Ammon's horn (tissue), 1 donor: ENCODE measurements around the gene ZFP62.
A peak's percentile ranks its signal among the peaks of the same experiment; 100 is the strongest.
"Not testable (repeated sequence)": the region's sequence is repeated elsewhere in the genome, so short reads cannot be mapped to it uniquely, and the experiment has no call there.

ENCODE experiments used
- DNase-seq: peaks from one replicate; pipeline ENCODE4 v3.0.0-alpha.2; 2016; ENCODE audit warnings: low spot score

ZFP62 gene

DNA sequence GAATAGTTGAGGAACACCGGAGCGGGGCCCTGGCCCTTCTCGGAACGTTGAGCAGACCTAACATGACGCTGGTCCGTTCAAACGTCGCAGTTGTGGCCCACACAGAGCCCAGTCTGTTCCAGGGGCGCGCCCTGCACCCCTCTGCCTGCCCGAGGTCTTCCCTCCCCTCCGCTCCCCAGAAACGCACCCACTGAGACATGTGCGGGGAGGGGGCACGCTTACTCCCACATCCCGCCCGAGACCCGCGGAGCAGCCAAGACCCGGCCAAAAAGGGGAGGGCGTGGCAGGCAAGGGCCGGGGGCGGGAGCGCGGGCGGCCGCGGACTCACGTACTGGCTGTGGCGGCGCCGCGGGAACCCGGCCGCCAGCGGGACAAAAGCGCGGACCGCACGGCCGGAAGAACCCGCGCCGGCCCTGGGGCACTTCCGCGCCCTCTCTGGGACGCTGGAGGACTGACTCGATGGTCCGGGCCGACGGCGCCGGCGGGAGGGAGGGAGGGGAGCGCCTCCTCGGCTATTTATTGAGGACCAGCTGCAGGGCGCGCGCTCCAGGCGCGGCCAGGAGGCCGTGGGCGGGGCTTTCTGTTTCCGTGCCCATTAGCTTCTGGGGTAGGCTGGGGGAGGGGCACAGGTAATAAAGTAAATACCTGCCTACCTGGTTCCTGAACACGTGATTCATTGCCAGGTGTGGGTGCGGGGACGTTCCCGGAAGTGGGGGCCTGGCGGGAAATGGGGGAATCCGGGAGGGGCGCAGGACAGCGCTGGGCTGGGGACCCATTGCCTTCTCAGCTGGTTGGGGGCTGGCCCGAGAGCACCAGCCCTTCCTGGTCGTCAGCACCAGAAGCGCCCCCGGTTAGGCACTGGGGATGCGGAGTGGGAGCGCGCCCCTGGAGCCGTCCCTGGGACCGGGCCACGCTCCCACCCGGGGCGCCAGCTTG is at the start of gene ZFP62:
ZFP62 (minus strand) TSS at position 390 of the 936 bp plus-strand sequence; CDS start at position 333, 57 bp downstream.
- DNase-seq: peak; percentile 90

DNA sequence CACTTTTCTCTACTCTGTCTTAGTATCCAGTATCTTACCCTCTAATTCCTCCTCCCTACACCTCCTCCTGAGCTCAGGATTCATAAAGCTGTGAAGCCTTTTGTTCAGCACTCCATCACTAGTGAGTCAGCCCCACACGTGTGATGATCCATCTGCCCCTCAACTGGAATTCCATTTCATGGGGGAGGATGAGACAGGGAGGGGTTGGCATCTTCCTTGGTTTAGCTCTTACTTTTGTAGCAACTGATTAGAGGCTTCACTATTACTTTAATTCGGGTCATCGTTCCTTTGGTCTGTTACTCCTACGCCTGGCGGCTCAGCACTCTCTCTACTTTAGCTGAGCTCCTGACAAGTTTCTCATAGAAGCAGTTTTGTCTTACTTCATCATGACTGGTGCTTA is 49.7 kb upstream of the ZFP62 start:
- DNase-seq: peak; percentile 51

DNA sequence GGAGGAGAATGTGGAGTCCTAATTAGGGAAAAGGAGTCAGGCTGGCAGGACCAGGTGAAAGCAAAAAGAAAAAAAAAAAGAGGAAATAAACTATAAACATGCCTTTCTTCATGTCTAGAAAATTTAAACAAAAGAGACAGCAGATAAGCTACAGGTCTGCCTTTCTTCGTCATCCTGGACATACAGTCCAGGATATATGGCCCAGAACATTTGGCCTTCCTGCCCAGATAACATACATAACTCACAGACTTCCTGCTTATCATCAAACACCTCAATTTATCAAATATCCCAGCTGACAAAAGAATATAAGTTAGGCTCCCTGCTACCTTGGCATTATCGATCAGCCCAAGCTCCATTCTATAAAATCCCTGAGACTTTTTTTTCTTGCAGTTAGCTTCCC is 49.1 kb upstream of the ZFP62 start:
- no peak for DNase-seq

DNA sequence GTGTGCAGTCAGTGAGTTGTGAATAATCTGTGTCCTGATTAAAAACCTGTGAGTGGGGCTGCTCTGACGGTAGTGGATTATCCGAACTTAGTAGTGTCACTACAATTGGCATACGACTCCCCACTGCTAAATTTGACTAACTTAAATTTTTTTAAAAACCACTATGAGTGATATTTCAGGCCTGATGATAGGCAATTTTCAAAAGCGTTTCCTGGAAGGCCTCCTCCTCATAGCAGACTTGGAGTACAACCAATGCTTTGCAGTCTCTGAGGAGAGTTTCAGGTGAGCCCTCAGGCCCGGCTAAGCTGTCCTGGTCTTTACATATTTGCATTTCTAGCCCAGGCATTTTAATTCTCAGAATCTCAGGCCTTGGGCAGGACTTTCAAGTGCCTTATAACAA is 48.7 kb upstream of the ZFP62 start:
- DNase-seq: no peak

DNA sequence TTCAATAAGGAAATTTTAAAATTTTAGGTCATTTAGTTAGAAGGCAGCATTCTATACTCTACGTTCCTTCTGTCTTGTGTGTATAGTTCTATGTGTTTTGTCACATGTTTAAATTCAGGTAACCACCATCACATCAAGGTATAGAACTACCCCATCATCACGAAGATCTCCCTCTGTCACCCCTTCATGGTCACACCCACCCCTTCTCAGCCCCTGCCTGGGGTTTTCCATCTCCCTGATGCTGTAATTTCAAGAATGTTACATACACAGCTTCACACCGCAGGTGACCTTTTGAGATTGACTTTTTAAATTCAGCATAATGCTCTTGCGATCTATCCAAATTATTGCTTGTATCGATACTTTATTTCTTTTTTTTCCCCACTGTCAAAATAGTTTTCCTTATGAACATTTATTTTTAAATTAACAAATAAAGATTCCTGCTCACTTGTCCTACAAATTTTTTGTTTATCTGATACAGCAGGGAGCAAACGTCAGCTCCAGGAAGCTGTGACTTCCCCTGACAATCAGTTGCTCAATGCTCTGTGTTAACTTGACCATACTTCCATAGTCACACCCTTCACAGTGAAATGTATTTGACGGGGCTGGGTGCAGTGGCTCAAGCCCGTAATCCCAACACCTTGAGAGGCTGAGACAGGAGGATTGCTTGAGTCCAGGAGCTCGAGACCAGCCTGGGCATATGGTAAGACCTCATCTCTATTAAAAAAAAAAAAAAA is 48.1 kb upstream of the ZFP62 start:
- DNase-seq: no peak

DNA sequence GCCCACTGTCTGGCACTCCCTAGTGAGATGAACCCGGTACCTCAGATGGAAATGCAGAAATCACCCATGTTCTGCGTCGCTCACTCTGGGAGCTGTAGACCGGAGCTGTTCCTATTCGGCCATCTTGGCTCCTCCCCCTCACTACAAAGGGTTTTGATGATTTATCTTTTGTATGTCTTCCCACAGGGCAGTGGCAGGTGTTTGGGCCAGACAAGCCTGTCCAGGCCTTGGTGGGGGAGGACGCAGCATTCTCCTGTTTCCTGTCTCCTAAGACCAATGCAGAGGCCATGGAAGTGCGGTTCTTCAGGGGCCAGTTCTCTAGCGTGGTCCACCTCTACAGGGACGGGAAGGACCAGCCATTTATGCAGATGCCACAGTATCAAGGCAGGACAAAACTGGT is 47.3 kb upstream of the ZFP62 start:
- no peak for DNase-seq

DNA sequence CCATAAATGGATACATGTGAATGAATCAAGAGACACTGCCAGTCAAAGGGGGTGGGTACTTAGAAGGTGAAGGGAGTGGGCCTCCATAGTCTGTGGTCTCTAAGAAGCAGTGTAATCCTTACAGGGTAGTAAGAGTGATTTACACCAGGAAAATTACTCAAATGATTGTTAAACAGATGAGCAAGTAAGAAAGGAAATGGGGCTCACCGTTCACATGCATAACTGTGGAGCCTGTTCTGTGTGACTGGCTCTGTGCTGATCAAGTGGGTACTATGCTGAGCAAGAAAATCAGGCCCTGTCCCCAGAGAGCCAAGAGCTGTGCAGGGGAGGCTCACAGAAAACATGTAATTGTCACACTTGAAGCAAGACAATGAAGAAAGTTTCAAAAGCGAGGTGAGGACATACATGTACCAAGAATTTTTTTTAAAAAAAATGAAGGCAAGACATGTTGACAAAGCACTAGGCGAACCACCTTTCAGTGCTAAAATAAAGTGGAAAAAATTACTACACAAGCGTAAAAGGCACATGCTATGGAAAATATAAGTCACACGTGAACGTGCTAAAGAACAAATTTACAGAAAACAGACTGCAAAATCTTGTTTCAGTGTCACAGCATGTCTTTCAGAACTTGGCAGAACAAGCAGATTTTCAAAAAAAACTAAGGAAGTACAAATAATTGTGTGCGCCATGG is 40.4 kb upstream of the ZFP62 start:
- DNase-seq: no peak

DNA sequence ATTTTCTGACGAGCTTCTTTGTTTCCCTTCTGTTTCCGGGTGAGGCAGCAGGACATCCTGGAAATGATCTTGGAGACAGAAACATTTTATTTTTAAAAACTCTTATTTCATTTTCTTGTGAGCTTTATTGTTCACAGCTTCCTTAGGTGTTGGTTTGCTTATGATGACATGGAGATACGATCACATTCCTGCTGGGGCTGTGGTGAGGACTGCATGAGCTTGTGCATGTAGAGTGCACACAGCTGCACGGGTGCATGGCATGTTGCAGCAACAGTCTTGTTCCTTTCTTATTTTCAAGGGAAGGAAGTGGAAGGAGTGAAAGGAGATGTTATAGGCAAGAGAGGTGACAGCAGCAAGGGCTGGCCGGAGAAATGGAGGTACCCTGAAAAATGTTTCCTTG is 39.1 kb upstream of the ZFP62 start:
- no peak for DNase-seq

DNA sequence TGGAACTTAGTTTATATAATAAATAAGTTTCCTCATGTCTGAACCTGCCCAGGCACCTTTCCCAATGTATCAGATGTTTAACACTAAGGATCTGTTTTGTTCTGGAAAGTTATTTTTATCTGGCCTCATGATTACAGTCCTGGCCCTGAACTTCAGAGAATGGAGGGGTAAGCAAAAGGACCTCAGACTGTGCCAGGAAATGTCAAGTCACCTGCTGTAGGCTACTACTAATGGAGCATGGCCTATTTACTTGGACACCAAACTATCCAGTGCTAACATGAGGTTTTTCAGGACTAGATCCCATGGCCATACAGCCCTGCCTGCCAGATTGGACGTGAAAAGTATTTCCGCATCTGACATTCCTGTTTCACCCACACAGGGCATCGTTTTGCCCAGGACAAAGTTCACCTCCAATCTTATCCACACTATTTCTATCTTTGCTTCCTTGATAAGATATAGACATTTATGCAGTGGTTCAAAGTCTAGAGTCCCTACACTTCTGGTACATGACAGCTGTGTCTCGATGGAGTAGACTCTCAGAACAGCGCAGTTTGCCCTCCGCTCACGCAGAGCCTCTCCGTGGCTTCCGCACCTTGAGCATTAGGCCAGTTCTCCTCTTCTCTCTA is 37.7 kb upstream of the ZFP62 start, which contains the start of gene BTNL8:
BTNL8 (plus strand) TSS at position 539 of the 626 bp plus-strand sequence. CDS start 152 bp downstream, outside the sequence.
- DNase-seq: no peak

DNA sequence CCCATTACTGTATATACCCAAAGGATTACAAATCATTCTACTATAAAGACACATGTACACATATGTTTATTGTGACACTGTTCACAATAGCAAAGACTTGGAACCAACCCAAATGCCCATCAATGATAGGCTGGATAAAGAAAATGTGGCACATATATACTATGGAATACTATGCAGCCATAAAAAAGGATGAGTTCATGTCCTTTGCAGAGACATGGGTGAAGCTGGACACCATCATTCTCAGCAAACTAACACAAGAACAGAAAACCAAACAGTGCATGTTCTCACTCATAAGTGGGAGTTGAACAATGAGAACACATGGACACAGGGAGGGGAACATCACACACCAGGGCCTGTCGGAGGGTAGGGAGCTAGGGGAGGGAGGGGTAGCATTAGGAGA is 34.3 kb upstream of the ZFP62 start:
- DNase-seq: not testable (repeated sequence)

DNA sequence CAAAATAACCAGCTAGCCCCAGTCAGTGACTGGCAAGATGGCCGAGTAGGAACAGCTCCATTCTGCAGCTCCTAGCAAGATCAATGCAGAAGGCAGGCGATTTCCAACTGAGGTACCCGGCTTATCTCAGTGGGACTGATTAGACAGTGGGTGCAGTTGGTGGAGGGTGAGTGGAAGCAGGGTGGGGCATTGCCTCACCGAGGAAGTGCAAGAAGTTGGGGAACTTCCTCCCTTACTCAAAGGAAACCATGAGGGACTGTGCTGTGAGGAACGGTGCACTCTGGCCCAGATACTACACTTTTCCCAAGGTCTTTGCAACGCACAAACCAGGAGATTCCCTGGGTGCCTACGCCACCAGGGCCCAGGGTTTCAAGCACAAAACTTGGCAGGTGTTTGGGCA is 28.3 kb upstream of the ZFP62 start:
- no peak for DNase-seq

DNA sequence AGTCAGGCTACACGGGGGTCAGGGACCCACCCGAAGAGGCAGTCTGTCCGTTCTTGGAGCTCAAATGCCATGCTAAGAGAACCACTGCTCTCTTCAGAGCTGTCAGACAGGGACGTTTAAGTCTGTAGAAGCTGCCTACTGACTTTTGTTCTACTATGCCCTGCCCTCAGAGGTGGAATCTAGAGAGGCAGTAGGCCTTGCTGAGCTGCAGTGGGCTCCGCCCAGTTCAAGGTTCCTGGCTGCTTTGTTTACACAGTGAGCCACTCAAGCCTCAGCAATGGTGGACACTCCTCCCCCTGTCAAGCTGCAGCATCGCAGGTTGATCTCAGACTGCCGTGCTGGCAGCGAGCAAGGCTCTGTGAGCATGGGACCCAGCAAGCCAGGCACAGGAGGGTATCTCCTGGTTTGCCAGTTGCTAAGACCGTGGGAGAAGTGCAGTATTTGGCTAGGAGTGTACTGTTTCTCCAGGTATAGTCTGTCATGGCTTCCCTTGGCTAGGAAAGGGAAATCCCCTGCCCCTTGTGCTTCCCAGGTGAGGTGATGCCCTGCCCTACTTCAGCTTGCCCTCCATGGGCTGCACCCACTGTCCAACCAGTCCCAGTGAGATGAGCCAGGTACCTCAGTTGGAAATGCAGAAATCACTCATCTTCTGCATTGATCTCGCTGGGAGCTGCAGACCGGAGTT is 24.9 kb upstream of the ZFP62 start:
- DNase-seq: not testable (repeated sequence)

DNA sequence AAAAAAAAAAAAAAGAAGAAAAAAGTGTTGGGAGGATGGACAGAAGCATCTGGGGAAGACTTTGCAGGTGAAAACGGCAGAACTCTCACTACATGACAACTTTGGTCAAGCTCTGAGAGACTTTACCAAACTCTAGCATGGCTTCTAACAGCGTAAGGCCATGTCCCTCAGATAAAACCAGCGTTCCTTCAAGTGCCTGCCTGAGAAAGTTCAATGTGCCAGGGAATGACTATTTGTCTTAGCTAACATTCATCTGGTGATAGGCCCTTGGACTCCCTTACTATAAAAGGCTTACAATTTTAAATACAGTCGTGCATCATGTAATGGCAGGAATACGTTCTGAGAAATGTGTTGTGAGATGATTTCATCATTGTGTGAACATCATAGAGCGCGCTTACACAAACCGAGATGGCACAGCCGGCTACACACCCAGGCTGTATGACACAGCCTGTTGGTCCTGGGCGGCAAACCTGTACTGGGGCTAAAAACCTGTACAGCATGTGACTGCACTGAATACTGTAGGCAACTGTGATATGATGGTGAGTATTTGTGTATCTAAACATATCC is 14.9 kb upstream of the ZFP62 start:
- no peak for DNase-seq

DNA sequence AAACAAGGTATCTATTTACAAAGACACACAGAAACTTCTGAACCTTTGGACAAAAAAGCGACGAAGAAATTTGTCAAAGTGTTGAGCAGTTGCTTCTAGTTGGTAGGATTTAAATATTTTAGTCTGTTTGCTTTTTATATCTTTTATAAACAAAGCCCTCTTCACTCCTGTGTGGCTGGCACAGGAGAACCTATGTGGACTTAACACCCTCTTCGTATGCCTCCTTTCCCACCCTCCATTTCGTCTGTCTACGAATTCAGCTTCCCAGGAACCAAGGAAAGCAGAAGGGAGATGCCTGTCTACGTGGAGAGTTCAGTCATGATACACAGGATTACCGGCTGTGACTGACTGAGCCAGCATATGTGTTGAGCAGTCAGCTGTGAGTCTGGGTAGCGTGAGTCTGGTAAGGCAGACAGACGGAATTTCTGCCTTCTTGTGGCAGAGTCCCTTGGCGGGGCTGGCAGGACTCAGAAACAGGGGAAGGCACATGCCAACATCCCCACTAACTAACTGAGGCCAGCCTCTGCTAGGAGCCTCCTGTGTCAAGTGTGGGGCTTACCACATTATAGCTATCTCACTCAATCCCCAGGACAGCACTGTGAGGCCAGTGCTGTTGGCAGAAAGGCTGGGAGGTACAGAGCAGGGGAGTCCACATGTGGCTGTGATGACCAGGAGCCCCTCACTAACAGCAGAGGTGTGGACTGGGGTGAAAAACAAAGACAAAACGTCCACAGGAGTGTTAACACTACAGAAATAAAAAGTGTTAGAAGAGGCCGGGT is 13.9 kb upstream of the ZFP62 start:
- DNase-seq: peak; percentile 27

DNA sequence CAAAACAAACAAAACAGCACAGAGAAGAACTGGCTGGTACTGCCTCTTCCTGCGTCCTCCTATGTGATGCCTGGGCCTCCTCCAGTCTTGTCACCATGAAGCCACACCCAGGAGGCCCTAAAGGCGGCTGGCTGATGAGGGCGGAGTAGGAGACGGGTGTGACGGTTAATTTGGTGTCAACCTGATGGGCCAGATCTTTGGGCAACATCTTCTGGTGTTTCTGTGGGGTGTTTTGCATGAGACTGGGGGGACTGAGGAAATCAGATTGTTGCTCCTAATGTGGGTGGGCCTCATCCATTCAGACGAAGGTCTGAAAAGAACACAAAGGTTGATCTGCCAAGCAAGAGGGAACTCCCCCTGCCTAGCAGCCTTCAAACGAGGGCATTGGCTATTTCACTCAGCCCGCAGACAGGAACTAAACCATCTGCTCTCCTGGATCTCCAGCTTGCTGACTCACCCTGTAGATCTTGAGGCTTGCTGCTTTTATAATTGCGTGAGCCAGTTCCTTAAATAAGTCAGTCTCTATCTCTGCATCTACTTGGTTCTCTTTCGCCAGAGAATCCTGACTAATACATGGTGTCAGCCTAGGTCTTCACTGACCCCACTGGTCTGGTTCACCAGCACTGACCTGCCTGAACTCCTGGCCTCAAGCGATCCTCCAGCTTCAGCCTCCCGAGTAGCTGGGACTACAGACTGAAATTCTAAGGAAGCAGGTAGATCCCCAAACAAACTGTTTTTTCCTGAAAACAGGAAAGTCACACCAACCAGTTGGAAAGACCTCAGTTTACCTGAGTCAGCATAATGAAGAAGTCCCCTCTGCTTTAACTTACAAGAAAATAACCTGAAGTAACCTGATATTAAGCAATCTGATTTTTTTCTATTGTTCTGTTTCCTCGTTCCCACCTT is 12.8 kb upstream of the ZFP62 start:
- DNase-seq: peak; percentile 24

DNA sequence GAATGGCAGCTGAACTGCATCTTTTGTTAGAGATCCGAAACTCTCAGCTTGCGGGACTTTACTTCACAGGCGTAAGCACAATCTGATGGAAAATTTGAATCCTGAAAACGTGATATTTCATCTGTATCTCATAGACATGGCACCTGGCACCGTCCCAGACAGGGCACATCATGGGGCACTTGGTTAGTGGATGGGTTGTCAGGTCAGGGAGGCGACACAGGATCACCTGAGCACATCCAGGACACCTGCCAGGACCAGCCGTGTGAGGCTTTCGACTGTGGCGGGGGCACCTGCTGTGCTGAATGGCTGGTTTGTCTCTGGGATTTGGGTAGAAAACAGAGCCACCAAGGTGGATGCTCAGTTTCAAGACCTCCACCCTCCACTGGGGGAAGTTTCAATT is 11.3 kb upstream of the ZFP62 start:
- no peak for DNase-seq

DNA sequence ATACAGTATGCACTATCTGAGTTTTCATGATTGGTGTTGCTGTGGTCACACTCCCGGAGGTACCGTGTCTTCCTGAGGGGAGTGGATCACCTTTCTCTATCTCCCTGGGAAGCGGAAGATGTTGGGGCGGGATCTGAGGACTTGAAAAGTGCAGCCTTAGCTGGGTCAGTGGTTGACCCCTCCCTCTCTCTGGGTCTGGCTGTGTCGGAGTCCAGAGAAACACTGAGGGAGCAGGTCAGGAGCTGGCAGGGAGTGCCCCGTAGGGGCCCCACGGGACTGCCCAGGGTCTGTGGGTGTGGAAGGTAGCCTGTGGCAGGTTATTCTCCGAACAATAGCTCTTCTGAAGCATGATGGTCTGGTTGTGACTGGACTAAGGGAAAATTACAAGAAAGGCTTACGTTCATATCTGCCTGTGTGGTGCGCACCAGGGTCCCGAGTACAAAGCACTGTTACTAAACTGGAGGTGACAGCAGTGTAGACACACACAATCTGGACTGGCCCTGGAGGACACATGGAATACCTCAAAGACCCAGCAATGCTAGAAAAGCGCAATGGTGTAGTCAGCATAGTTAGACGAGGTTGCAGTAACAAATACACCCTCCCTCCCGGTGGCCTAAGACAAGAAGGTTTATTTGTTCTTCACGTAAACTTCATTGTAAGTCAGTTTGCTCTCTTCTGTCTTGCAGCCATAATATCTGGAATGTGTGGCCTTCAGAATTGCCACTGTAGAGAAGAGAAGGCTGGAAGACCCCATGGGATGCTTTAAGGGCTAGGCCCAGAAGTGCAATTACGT is 9.4 kb upstream of the ZFP62 start:
- DNase-seq: no peak

DNA sequence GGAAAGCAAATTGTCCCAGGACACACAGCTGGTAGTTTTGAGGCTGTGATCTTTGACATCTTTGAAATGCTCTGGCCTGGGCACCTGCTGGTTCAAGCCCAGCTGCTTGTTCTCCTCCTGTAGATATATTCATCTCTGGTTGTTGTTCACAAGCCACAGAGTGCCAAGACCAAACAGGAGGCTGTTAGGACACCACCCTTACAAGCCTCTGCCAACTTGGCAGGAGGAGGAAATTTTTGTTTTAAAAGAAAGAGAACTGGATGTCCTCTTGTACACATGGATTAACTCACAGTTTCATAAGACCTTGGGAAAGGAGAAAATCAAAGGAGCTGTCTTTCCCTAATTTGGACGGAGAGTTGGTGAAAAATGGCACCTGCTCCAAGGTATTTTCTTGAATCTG is 8.5 kb upstream of the ZFP62 start:
- DNase-seq: peak; percentile 32
